Fibroblast of peridontal ligament (primary cell): ENCODE data around the gene PTGES2.

Experiments
- DNase-seq: peaks from one replicate; pipeline ENCODE4 v3.0.0-alpha.2; 2010; ENCODE audit errors: extremely low read depth

The PTGES2 gene

DNA sequence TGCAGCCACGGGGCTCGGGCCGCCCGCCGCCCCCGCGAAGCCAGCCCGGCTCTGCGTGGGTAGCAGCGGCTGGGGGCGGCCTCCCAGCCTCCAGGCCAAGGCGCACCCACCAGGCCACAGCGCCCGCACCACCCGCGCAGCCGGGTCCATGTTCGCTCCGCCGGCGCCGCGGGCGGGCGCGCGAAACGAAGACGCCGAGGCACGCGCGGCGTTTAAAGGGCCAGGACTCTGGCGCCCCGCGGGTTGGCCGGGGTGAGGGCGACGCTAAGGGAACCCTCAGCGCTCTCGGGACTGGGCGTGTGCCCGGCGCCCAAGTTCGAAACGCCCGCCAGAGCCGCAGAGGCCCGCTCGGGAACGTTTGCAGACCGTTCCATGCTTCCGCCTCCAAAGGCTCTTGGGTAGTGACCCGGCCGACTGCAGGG is at the start of gene PTGES2:
PTGES2 (minus strand) TSS at position 162 of the 422 bp plus-strand sequence; CDS start at position 150, 12 bp downstream.
- DNase-seq, result peak; percentile 79

DNA sequence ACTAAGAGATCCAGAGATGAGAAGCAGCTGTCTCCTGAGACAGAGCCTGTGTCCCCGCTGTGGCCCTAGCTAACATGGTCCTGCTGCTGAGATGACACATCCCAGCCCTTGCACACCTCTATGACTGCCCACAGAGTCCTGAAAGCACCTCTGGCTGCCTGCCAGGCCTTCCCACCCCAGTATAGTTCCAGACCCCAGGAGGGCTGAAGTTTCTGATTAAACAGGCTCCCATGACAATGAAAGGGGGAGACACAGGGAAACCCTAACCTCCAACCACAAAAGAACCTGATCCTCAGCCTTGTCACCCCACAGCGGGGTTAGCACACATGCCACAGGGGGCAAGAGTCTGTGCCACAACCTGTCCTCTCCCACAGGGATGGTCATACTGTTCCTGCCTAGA is 48.2 kb upstream of the PTGES2 start:
- DNase-seq, result no peak

GRCh38 chr9:128175102-128175563 is 47.6 kb upstream of the PTGES2 start:
- peak; percentile 80 for DNase-seq

- DNase-seq, result no peak
Observed at GRCh38 chr9:128174062-128174461, 46.5 kb upstream of the PTGES2 start.

GRCh38 chr9:128169925-128170324 is 42.4 kb upstream of the PTGES2 start:
- DNase-seq, result no peak

- no peak for DNase-seq
Observed at GRCh38 chr9:128169492-128169891, 42.0 kb upstream of the PTGES2 start.

DNA sequence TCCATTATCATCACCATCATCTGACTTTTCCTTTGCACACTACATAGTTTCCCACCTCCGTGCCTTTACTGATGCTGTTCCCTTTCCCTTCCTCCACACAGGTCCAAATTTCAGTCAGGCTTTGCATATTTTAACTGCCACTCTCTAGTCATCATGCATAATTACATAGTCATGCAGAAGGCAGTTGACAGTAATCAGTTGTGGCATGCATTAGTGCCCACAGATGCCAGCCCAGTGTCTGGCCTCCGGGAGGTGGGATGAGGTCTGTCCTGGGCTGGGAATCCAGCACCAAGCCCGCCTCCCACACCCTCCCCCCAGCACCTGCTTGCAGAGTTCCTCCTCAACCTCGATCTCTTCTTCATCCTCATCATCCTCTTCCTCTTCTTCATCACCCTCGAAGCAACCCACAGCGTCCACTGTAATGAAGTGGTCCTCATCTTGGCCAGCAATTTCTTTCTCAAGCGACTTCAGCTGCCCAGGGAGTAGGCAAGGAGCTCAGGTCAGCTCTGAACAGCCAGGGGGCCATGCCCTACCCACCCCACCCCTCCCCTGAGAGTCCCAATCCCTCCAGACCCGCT is 41.3 kb upstream of the PTGES2 start:
- DNase-seq, result no peak

DNA sequence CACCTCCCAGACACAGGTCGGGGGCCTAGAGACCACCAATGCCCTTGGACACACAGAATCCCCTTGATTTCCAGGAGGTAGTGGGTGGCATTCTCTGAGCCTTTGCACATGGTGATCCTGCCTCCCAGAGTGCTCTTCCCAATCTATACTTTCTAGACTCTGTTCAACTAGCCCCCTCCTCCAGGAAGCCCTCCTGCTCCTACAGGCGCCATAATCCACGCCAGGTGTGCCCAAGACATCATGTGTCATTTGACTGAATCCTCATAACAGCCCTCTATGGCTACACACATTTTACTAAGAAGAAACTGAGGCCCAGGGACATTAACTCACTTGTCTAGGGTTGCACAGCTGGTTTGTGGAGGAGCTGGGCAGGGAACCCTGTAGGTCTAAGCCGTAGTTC is 39.7 kb upstream of the PTGES2 start:
- no peak for DNase-seq

DNA sequence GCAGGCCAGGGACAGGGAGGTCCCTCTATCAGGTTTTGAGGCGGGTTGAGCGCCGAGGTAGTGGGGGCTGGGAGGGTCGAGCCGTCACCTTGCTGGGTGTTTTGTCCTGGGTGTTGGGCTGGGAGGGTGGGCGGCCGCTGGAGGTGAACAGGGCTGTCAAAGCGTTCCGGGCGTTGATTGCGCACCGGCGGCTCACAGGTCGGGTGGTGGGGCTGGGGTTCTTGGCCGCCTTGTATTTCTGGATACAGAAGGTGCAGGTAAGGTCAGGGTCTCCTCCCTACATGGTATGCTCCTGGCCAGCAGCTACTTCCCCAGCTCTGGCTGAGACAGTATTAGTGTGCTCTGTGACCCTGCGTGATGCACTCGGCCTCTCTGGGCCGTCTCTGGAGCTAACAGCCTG is 38.6 kb upstream of the PTGES2 start:
- no peak for DNase-seq

DNA sequence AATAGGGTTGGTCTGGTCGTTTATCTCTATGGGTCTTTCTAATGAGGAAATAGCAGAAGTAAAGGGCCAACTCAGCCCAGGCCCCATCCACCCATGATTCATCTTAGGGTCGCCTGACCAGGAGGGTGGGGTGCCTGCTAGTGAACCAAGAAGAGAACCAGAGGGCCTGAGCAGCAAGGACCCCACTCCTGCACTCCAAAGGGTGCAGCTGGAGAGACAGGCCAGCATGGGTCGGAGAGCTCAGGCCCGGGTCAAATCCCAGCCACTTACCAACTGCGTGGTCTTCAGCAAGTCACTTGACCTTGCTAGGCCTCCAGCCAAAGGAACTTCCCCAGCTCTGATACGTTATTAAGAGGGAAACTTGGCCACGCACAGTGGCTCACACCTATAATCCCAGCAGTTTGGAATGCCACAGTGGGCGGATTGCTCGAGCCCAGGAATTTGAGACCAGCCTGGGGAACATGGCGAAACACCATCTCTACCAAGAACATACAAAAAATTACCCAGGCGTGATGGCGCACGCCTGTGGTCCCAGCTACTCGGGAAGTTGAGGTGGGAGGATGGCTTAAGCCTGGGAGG is 36.9 kb upstream of the PTGES2 start:
- no peak for DNase-seq

- DNase-seq, result no peak
Observed at GRCh38 chr9:128163523-128164306, 36.2 kb upstream of the PTGES2 start.

GRCh38 chr9:128163027-128163515 is 35.5 kb upstream of the PTGES2 start:
- no peak for DNase-seq

- peak; percentile 56 for DNase-seq
Observed at GRCh38 chr9:128162215-128163026, 34.9 kb upstream of the PTGES2 start.

DNA sequence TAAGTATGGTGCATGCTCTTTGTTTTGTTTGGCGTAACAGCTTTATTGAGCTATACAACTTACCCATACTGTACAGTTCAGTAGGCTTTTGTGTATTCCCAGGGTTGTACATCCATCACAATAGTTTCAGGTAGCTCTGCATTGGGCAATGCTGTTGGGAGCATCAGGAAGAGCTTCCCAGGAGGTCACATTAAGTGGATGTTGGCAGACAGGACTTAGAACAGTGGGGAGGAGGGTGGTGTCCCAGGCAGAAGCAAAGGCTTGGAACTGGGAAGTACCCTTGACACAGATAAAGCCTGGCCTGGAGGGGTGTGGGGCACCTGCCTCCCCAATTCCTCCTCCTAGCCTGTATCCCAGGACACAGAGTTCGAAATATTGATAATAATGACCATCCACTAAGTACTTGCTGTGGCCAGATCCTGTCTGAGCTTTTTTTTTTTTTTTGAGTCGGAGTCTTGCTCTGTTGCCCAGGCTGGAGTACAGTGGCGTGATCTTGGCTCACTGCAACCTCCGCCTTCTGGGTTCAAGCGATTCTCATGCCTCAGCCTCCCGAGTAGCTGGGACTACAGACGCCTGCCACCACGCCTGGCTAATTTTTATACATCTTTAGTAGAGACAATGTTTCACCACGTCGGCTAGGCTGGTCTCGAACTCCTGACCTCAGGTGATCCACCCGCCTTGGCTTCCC is 33.8 kb upstream of the PTGES2 start:
- DNase-seq, result peak; percentile 8

- DNase-seq, result no peak
Observed at GRCh38 chr9:128160603-128160987, 33.1 kb upstream of the PTGES2 start.

GRCh38 chr9:128159784-128160602 is 32.5 kb upstream of the PTGES2 start, which contains the start of gene BBLN:
TSS of gene BBLN (plus strand) at chr9:128160265. CDS start at chr9:128160408, 143 bp downstream.
- DNase-seq, result peak; percentile 86

DNA sequence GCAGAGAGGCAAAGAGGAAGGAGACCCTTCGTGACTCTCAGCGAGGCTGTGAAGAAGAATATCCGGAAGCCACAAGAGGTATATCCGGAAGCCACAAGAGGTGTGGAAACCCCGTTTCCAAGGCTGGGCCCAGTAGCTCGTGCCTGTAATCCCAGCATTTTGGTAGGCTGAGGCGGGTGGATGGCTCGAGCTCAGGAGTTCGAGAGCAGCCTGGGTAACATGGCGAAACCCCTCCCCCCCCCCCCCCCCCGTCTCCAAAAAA is 31.9 kb upstream of the PTGES2 start:
- DNase-seq, result no peak

GRCh38 chr9:128155736-128156500 is 28.4 kb upstream of the PTGES2 start:
- no peak for DNase-seq

GRCh38 chr9:128153947-128154695 is 26.6 kb upstream of the PTGES2 start:
- no peak for DNase-seq
